GM12891 (cell line): ENCODE results near the gene NOP16.

Experiments
- POLR2A ChIP-seq: IDR thresholded peaks from 2 replicates; pipeline ENCODE4 v1.6.1; 2011; ENCODE audit warnings: low read depth, low read length, control low read depth
- POLR2AphosphoS5 ChIP-seq: IDR thresholded peaks from 2 replicates; pipeline ENCODE4 v1.6.1; 2011; ENCODE audit warnings: low read depth, low read length, control low read depth
- TAF1 ChIP-seq: IDR thresholded peaks from 2 replicates; pipeline ENCODE4 v1.6.1; 2011; ENCODE audit warnings: low read depth, low read length, control low read depth

DNA sequence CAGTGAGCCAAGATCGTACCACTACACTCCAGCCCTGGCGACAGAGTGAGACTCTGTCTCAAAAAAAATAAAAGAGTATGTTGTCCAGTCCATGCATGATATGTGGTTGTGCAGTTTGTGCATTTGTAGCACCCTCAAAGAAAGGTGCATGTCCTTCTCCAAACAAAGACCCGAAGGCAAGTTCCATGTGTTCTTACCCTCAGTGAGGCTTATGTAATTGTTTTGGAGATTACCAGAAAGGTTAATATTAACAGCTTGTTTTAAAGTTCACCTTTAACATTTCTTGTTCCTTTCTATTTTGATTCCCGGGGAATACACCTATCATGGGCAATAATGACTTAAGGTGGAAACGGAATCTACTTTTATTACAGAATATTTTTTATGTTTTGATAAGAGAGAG, 49.1 kb downstream of the NOP16 start:
- TF ChIP-seq POLR2A (no peak), TAF1 (no peak), POLR2AphosphoS5 (no peak)
